ENCODE results near the gene DARS1. TPM values are rescaled to one million over a fixed set of nuclear protein-coding genes. Genes with fewer than 3 reads are reported as not detected.
A peak's percentile ranks its signal among the peaks of the same experiment; 100 is the strongest.

The DARS1 gene
- total and polyA plus RNA-seq, 8 donors: 39.1 to 244 (median 62.1) TPM

DNA sequence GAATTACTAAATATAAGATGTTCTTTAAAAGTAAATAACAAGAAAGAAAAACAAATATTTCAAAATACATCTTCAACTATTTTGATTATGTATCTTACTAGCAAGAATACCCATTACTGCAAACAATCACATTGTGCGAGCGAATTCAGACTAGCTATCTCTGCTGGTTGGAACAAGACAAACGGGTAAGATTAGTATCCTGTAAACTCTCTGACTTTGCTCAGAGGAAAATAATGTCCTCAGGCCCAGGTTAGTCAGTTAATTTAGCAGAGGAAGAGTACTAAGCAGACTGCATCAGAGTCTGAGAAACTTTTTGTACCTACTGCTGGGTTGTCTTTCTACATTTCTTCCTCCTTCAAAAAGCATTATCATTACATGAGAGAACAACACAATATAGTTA, 58.8 kb downstream of the DARS1 start:
- no peak overlapping the region for H3K4me3 ChIP-seq
- peaks cover 0 to 11% (median 0%) of the 10 kb centered on the region in 4 donors for H3K4me1 ChIP-seq
- H3K9me3 ChIP-seq: no peaks in the 10 kb centered on the region
- no peak for DNase-seq
- H3K36me3 ChIP-seq: peaks cover 3 to 66% (median 57%) of the 10 kb centered on the region in 4 donors
- TF ChIP-seq POLR2AphosphoS5 (IDR thresholded peaks at IDR 0.05) (no peak), EP300 (IDR thresholded peaks at IDR 0.05) (no peak), POLR2A (IDR thresholded peaks at IDR 0.05) (no peak)
- TF ChIP-seq, protein P1, sequence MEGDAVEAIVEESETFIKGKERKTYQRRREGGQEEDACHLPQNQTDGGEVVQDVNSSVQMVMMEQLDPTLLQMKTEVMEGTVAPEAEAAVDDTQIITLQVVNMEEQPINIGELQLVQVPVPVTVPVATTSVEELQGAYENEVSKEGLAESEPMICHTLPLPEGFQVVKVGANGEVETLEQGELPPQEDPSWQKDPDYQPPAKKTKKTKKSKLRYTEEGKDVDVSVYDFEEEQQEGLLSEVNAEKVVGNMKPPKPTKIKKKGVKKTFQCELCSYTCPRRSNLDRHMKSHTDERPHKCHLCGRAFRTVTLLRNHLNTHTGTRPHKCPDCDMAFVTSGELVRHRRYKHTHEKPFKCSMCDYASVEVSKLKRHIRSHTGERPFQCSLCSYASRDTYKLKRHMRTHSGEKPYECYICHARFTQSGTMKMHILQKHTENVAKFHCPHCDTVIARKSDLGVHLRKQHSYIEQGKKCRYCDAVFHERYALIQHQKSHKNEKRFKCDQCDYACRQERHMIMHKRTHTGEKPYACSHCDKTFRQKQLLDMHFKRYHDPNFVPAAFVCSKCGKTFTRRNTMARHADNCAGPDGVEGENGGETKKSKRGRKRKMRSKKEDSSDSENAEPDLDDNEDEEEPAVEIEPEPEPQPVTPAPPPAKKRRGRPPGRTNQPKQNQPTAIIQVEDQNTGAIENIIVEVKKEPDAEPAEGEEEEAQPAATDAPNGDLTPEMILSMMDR (IDR thresholded peaks at IDR 0.05): no peak
- intact Hi-C loops (cut with DNase I; ENCODE audit: low total_unique reads): no loop called here
- H3K27ac ChIP-seq: no peak overlapping the region
- WGBS, 5 donors: 68 to 78% (median 73%) methylated on average over 3 of the region's 3 CpGs
- H3K27me3 ChIP-seq: no peaks in the 10 kb centered on the region

DNA sequence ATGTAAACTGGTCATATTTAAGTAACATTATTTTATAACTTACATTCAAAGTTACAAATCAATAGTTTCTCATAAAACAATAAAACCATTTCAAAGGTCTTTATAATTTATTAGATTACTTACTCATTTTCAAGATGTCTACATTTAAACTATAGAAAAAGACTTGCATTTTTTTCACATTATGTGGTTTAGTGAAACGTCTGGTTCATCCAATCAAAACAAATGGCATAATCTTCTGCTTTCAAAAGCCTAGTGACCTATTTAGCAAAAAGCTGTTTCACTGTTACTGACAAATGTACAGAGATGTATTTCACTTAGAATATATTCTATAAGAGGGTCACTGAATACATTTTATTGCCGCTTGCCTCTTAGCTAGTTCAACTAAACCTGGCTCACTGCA, 59.9 kb downstream of the DARS1 start:
- Histone ChIP-seq H3K36me3 (peaks cover 0 to 64% (median 53%) of the 10 kb centered on the region in 4 donors), H3K27me3 (no peaks in the 10 kb centered on the region), H3K4me3 (no peak overlapping the region), H3K9me3 (no peaks in the 10 kb centered on the region), H3K4me1 (peaks cover 0 to 11% (median 0%) of the 10 kb centered on the region in 4 donors), H3K27ac (no peak overlapping the region)
- DNase-seq: no peak
- intact Hi-C loops (cut with DNase I; ENCODE audit: low total_unique reads): no loop called here
- TF ChIP-seq POLR2AphosphoS5 (IDR thresholded peaks at IDR 0.05) (no peak), EP300 (IDR thresholded peaks at IDR 0.05) (no peak), POLR2A (IDR thresholded peaks at IDR 0.05) (no peak)
- TF ChIP-seq, protein P1 (IDR thresholded peaks at IDR 0.05): no peak
- WGBS, 5 donors: 68 to 71% (median 70%) methylated on average over 2 of the region's 2 CpGs

GRCh38 chr2:135916207-135916606, 69.2 kb downstream of the DARS1 start:
- 29 to 44% (median 42%) methylated on average over 3 of the region's 3 CpGs for WGBS, 5 donors
- H3K27me3 ChIP-seq: no peaks in the 10 kb centered on the region
- TF ChIP-seq, protein P1 (IDR thresholded peaks at IDR 0.05): peak in 3 of 7 experiments; percentile 21 to 54 (median 35)
- no peak for TF ChIP-seq POLR2A (IDR thresholded peaks at IDR 0.05)
- no peaks in the 10 kb centered on the region for H3K9me3 ChIP-seq
- DNase-seq: peak in 1 of 2 donors; percentile 77
- H3K36me3 ChIP-seq: peaks cover 3 to 56% (median 41%) of the 10 kb centered on the region in 4 donors
- H3K4me1 ChIP-seq: peaks cover 0 to 5% (median 0%) of the 10 kb centered on the region in 4 donors
- H3K4me3 ChIP-seq: no peak overlapping the region
- intact Hi-C loops (cut with DNase I; ENCODE audit: low total_unique reads): no loop called here
- H3K27ac ChIP-seq: no peak overlapping the region

DNA sequence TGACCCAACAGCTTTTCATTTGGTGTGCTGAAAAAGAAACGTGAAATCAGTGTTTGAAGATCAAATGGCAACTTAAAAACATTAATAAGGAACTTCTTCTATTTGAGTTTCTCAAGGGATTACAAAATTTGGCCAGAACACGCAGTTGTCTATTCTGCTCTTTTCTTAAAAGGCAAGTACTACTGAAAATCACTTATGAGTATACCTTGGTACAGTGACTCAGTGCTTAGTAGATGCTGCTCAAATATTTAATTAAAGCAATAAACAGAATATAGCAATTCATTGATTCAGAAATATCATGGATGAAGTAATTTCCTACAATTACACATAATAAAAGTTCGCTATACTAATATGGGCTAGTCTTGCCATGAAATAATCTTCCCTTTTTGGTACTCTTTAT, 70.9 kb downstream of the DARS1 start:
- WGBS, 5 donors: 63 to 70% (median 69%) methylated on average over 3 of the region's 3 CpGs
- TF ChIP-seq EP300 (IDR thresholded peaks at IDR 0.05) (no peak), POLR2AphosphoS5 (IDR thresholded peaks at IDR 0.05) (no peak), POLR2A (IDR thresholded peaks at IDR 0.05) (no peak)
- TF ChIP-seq, protein P1 (IDR thresholded peaks at IDR 0.05): no peak
- intact Hi-C loops (cut with DNase I; ENCODE audit: low total_unique reads): loop anchor here (5.0 kb wide), 1 partner anchor 468 kb away; no protein-coding TSS in a partner anchor

More for the DNA sequence above, 70.9 kb downstream of the DARS1 start:
- H3K27ac ChIP-seq: no peak overlapping the region
- H3K27me3 ChIP-seq: no peaks in the 10 kb centered on the region
- H3K4me3 ChIP-seq: no peak overlapping the region
- H3K4me1 ChIP-seq: peaks cover 0 to 5% (median 0%) of the 10 kb centered on the region in 4 donors
- DNase-seq: no peak
- peaks cover 13 to 58% (median 46%) of the 10 kb centered on the region in 4 donors for H3K36me3 ChIP-seq
- no peaks in the 10 kb centered on the region for H3K9me3 ChIP-seq
